ENCODE measurements around the gene COL11A2. TPM values are rescaled to one million over a fixed set of nuclear protein-coding genes. Genes with fewer than 3 reads are reported as not detected.
A peak's percentile ranks its signal among the peaks of the same experiment; 100 is the strongest.

The COL11A2 gene
- polyA plus RNA-seq, 1 of the 3 experiments (the other 2 are of a cell fraction) = 0.99 TPM

DNA sequence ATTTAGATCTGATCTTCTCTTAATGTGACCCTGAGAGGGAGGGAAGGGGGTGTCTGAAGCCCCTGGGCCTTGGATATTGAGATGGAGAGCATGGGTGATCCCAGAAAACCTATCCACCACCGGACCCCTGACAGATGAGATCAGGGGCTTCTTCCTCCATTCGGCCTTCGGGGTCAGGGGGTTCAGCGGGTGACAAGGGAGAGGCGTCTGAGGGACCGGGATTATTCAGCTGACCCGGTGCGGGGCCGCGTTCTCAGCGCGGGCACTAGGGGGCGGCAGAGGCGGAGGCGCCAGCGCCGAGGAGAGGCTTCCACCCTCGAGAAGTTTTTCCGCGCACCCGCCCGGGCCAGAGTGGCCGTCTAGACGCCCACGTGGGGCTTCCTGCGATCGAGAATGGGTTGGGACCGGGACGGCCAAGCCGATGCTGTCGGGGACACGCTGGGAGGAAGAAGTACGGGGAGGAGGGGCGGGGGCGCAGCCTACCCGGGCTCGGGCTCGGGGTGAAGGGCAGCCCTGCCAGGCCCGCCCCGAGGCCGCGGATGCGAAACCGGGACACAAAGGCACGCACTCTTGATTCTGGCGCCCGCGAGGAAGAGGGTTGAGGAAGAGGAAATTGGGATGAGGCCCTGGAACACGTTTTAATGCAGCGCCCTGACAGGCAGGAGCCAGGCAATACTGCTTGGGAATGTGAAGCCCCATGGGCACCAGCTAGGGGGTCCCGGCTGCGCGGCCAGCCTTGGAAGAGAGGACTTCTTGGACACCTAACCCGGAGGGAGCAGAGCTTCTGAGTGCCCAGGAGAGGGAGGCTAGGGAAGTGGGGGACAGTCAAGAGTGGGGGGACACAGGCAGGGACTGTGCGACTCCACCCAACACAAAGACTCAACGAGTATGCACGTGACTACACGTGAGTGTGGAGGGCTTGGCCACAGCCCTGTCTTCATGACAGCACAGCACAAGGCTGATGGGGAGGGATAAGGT is 30.6 kb downstream of the COL11A2 start:
- H3K4me2 ChIP-seq = peak overlapping the region; percentile 67
- no peaks in the 10 kb centered on the region for H3K9me2 ChIP-seq
- H3K9me3 ChIP-seq = no peaks in the 10 kb centered on the region
- no peaks in the 10 kb centered on the region for H4K20me1 ChIP-seq (ENCODE audit: insufficient read depth)
- TF ChIP-seq, protein P1, sequence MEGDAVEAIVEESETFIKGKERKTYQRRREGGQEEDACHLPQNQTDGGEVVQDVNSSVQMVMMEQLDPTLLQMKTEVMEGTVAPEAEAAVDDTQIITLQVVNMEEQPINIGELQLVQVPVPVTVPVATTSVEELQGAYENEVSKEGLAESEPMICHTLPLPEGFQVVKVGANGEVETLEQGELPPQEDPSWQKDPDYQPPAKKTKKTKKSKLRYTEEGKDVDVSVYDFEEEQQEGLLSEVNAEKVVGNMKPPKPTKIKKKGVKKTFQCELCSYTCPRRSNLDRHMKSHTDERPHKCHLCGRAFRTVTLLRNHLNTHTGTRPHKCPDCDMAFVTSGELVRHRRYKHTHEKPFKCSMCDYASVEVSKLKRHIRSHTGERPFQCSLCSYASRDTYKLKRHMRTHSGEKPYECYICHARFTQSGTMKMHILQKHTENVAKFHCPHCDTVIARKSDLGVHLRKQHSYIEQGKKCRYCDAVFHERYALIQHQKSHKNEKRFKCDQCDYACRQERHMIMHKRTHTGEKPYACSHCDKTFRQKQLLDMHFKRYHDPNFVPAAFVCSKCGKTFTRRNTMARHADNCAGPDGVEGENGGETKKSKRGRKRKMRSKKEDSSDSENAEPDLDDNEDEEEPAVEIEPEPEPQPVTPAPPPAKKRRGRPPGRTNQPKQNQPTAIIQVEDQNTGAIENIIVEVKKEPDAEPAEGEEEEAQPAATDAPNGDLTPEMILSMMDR (IDR thresholded peaks at IDR 0.05) = peak; percentile 85
- TF ChIP-seq MXI1 (IDR thresholded peaks at IDR 0.05; ENCODE audit: low read depth, low read length) = peak; percentile 78
- peak; percentile 68 for TF ChIP-seq RAD21 (IDR thresholded peaks at IDR 0.05; ENCODE audit: low read length)
- TF ChIP-seq IRF3 (IDR thresholded peaks at IDR 0.05; ENCODE audit: low read depth, low read length) = no peak
- peak; percentile 86 for TF ChIP-seq SMC3 (IDR thresholded peaks at IDR 0.05; ENCODE audit: low read depth, low read length)
- TF ChIP-seq, protein P2, sequence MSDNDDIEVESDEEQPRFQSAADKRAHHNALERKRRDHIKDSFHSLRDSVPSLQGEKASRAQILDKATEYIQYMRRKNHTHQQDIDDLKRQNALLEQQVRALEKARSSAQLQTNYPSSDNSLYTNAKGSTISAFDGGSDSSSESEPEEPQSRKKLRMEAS (IDR thresholded peaks at IDR 0.05; ENCODE audit: low read depth) = peak; percentile 56; the same call in 1 of the 2 replicates
- TF ChIP-seq, protein P3, sequence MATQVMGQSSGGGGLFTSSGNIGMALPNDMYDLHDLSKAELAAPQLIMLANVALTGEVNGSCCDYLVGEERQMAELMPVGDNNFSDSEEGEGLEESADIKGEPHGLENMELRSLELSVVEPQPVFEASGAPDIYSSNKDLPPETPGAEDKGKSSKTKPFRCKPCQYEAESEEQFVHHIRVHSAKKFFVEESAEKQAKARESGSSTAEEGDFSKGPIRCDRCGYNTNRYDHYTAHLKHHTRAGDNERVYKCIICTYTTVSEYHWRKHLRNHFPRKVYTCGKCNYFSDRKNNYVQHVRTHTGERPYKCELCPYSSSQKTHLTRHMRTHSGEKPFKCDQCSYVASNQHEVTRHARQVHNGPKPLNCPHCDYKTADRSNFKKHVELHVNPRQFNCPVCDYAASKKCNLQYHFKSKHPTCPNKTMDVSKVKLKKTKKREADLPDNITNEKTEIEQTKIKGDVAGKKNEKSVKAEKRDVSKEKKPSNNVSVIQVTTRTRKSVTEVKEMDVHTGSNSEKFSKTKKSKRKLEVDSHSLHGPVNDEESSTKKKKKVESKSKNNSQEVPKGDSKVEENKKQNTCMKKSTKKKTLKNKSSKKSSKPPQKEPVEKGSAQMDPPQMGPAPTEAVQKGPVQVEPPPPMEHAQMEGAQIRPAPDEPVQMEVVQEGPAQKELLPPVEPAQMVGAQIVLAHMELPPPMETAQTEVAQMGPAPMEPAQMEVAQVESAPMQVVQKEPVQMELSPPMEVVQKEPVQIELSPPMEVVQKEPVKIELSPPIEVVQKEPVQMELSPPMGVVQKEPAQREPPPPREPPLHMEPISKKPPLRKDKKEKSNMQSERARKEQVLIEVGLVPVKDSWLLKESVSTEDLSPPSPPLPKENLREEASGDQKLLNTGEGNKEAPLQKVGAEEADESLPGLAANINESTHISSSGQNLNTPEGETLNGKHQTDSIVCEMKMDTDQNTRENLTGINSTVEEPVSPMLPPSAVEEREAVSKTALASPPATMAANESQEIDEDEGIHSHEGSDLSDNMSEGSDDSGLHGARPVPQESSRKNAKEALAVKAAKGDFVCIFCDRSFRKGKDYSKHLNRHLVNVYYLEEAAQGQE (IDR thresholded peaks at IDR 0.05; ENCODE audit: low read depth, low read length) = no peak
- no peak overlapping the region for H3K27ac ChIP-seq (ENCODE audit: low read depth in 2 of 2, low read length in 1 of 2)
- 25% methylated on average over 28 of the region's 58 CpGs for WGBS (ENCODE audit: low lambda C conversion rate)
- CTCF ChIA-PET = interaction anchor here (0.6 to 6.4 kb wide), 45 partner anchors 8 to 228 kb away, joined by 3 to 96 read pairs (median 4); partner anchors contain the start of genes COL11A2, HLA-DMA, HLA-DPB1 and RING1
- DNase-seq = peak; percentile 93
- no peaks in the 10 kb centered on the region; the same call in 1 of the 2 replicates for H3K27me3 ChIP-seq (ENCODE audit: insufficient read depth)
- peak overlapping the region; percentile 61 for H2AFZ ChIP-seq (ENCODE audit: low read depth)
- no peak overlapping the region for H3K9ac ChIP-seq
- no peaks in the 10 kb centered on the region for H3K36me3 ChIP-seq (replicated peaks in 1 of 2; ENCODE audit: control insufficient read depth in 1 of 2, insufficient read depth in 2 of 2, low read length in 1 of 2)
- H3K4me3 ChIP-seq (ENCODE audit: low read depth in 2 of 2, low read length in 1 of 2) = peak overlapping the region; percentile 44 to 57
- peaks cover 0 to 7% of the 10 kb centered on the region in 2 experiments; a peak in 1 of 4 replicates for H3K4me1 ChIP-seq (ENCODE audit: control insufficient read depth in 1 of 2, insufficient read depth in 2 of 2, low read depth in 1 of 2, low read length in 1 of 2)
- H3K79me2 ChIP-seq (ENCODE audit: insufficient read depth) = no peaks in the 10 kb centered on the region
- POLR2A ChIA-PET = no interaction called here
- no peaks in the 10 kb centered on the region for H3F3A ChIP-seq (replicated peaks; ENCODE audit: insufficient read depth)

Data from SK-N-SH (cell line).